Measurements from ENCODE around the gene NCOA5. TPM values are rescaled to one million over a fixed set of nuclear protein-coding genes. Genes with fewer than 3 reads are reported as not detected.

NCOA5 gene
- total RNA-seq: 22.0 TPM

GRCh38 chr20:46089417-46090388, at the start of gene NCOA5:
NCOA5 (minus strand) TSS chr20:46089962; CDS start chr20:46079424, 10,538 bp downstream.

GRCh38 chr20:46117704-46118467, 28.1 kb upstream of the NCOA5 start, which contains the start of gene CD40:
CD40 (plus strand) TSS chr20:46118314; CDS start chr20:46118344, 30 bp downstream.

GRCh38 chr20:46028772-46029371, 60.9 kb downstream of the NCOA5 start, which contains the start of gene SLC12A5:
SLC12A5 (plus strand) TSS chr20:46029215; CDS start chr20:46029345, 130 bp downstream.

Other genes with a start within 250 kb of the NCOA5 start
- 29.6 TPM for gene ACOT8, start 232.6 kb downstream of the NCOA5 start, total RNA-seq
- 4.8 TPM for gene ZSWIM3, start 232.3 kb downstream of the NCOA5 start, total RNA-seq
- gene ZSWIM1, start 208.7 kb downstream of the NCOA5 start, total RNA-seq: 8.3 TPM
- 4.7 TPM for gene SPATA25, start 202.3 kb downstream of the NCOA5 start, total RNA-seq
- gene NEURL2, start 198.8 kb downstream of the NCOA5 start, total RNA-seq: 14.6 TPM
- gene CTSA, start 198.6 kb downstream of the NCOA5 start, total RNA-seq: 90.0 TPM
- gene PLTP, start 177.8 kb downstream of the NCOA5 start, total RNA-seq: 95.5 TPM
- gene PCIF1, start 155.3 kb downstream of the NCOA5 start, total RNA-seq: 33.2 TPM
- 21.0 TPM for gene ZNF335, start 117.8 kb downstream of the NCOA5 start, total RNA-seq
- 8.1 TPM for gene MMP9, start 81.1 kb downstream of the NCOA5 start, total RNA-seq
- gene SLC12A5, start 60.7 kb downstream of the NCOA5 start, total RNA-seq: not detected
- gene CD40, start 28.4 kb upstream of the NCOA5 start, total RNA-seq: 3.0 TPM
- 0.41 TPM for gene CDH22, start 218.5 kb upstream of the NCOA5 start, total RNA-seq

Data from metanephros (tissue), 1 donor.